HL-60/S4 treated with retinoic acid at 250 ng/mL for 4 days and 3 days (cell line): Measurements from ENCODE around the gene PTPRD.

Experiments
- in situ Hi-C: fragments of 300-500 bp; cut with MboI; formaldehyde crosslinking; loops from 2 replicates; pipeline ENCODE4 v1.7.0; 2022; ENCODE audit warnings: low sequenced_read_pairs

Gene PTPRD

DNA sequence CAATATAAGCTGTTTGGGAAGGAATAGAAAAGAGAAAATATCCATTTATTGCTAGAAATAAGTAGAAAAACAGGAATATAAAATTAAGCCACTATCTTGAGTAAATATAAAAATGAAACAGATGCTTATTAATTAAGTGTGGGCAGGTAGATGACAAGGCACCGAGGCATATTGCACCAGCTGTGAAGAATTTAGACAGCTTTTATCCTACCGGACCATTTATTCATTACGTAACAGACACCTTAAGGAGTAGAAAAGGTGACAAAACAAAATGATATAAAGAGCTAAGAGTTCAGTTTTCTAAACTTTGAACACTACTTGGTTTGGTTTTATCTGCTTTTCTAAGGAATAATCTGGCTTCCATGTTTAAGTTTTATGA lies 404.1 kb downstream of the PTPRD start:
- in situ Hi-C loops: no loop called here

- in situ Hi-C loops: no loop called here
Measured at GRCh38 chr9:10204276-10204675, 408.5 kb downstream of the PTPRD start.

DNA sequence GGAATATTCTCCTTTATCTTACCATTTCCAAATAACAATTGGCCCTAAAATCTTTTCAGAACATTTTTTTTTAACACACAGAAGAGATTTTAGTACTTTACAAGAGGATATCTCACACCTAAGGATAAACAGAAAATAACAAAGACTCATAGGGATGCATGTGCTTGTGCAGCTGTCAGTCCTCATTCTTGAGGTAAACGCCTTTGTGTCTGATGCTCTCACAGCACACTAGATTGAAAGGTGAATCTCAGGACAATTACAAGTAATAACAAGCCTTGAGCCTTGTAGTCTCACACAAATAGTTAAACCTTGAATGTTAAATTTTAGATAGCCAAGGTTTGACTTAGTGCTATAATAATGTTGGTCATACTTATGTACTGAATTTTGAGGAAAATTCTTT lies 439.2 kb downstream of the PTPRD start:
- in situ Hi-C loops: no loop called here

DNA sequence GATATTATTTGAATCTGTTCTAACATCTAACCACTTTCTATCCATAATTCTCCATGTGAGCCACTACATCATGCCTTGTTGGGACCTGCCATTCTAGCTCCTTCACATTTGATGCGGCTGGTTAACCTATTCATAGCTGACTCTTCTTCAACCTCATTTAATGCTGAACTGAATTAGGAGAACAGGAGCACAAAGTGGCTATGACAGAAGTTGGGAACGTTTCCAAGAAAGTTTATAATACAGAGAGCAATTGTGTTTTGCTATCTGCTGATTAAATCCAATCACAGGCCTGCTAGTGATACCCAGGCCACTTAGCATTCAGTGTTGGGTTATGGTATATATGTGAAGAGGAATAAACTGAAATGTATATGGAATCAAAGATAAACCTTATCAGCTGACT lies 440.3 kb downstream of the PTPRD start:
- in situ Hi-C loops: no loop called here

DNA sequence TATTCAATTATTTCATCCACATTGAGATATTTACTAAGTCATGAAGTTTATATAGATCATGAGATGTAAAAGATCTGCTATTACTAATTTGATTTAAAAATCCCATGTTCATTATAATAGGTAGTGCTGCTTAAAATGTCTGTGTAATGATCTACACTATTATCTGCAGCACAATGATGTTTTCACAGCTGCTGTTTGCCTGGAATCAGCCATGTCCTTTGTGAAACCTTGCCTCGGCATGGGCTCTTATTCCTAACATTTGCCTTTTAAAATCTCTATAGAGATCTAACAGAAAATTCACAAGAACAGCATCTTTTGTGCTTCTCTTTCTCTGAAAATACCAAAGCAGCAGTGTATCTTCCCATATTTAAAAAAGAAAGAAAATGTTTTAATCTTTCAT lies 444.6 kb downstream of the PTPRD start:
- in situ Hi-C loops: no loop called here

GRCh38 chr9:10148796-10149195 lies 464.0 kb downstream of the PTPRD start:
- in situ Hi-C loops: no loop called here

- in situ Hi-C loops: no loop called here
Measured at GRCh38 chr9:10146517-10147331, 466.1 kb downstream of the PTPRD start.

GRCh38 chr9:10144355-10144754 lies 468.4 kb downstream of the PTPRD start:
- in situ Hi-C loops: no loop called here

DNA sequence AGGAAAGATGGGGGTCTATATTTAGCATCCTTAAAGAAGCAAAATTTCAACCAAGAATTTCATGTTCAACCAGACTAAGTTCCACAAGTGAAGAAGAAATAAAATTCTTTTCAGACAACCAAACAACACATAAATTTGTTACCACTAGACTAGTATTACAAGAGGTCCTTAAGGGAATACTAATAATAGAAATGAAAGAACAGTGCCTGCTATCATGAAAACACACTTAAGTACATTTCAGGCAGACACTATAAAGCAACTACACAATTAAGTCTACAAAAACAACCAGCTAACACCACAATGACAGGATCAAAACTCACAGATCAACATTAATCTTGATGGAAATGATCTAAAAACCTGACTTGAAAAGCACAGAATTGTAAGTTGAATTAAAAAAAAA lies 477.2 kb downstream of the PTPRD start:
- in situ Hi-C loops: no loop called here

DNA sequence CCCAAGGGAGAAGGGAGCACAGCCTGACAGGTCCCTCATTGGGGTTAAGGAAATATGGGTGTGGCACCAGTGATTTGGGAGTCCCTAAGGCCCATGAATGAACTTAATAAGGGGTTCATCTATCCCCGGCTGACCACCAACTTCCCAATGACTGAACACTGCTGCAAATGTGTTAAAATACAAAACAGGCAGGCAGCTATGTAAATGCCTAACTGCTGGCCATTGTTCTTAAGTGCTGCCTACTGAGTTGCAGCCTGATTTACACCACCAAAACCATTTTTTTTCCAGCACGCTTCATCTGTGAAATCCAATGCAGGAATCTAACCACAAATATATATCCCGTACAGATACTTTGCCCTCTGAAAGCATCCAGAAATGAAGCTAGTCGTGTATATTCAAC lies 478.5 kb downstream of the PTPRD start:
- in situ Hi-C loops: no loop called here

DNA sequence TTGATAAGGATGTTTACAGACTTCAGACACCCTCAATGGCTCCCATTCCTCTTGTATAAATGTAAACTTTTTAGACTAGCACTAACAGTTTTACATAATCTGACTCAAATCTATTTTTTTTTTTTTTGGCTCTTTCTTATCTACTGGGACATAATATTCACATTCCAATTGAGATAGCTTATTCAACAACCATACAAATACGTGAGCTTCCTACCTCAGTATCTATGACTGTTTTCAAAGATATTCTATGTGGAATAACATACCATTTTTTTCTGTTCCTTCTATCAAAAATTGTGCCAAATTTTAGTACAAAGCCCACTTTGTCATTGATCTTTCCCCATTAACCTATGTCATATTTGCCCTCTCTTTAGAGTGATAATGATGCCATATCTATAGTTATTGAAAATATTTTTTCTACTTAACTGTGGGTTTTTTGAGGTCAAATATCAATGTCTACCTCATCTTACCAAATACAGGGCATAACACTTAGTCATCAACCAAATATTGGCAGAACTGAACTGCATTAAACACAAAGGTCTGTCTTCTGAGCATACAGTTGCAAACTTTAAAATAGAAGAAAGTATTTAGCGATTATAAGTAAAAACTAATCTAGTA lies 482.6 kb downstream of the PTPRD start:
- in situ Hi-C loops: no loop called here

GRCh38 chr9:10127867-10128266 lies 484.9 kb downstream of the PTPRD start:
- in situ Hi-C loops: no loop called here

- in situ Hi-C loops: no loop called here
Measured at GRCh38 chr9:10112798-10113197, 500.0 kb downstream of the PTPRD start.

DNA sequence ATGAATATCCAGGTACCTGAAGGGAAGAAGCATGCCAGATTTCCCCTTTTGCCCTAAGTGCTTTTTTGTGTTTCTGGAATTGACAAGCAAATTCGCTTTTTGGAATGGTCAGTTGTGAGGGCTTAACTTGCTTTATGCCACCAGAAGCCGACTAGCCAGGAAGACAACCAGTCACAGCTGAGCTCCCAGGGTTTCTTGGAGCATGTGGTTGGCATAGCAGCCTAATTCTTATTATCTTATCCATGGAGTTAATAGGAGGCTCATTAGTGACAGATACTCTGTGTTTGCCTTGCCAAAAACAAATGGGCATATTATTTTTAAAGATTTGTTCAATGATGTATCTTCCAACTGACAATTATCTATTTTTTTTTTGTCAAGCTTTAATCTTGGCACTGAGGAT lies 500.7 kb downstream of the PTPRD start:
- in situ Hi-C loops: no loop called here

DNA sequence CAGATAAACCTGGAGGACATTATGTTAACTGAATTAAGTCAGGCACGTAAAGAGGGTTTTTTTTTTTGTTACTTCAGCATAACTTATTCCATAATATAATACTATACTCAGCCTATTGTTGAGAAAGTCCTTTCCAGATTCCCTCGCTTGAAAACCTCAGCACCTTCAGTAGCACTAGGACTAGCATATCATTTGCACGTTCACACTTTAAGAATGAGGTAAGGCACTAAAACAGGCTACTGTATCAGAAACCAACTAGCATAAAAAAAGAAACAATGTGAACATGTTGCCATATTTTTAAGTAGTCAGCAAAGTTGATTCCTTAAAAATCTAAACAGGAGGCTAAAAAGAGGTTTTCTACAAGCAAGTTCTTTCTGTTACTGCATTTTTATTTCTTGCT lies 504.0 kb downstream of the PTPRD start:
- in situ Hi-C loops: no loop called here

- in situ Hi-C loops: no loop called here
Measured at GRCh38 chr9:10104774-10105173, 508.0 kb downstream of the PTPRD start.

DNA sequence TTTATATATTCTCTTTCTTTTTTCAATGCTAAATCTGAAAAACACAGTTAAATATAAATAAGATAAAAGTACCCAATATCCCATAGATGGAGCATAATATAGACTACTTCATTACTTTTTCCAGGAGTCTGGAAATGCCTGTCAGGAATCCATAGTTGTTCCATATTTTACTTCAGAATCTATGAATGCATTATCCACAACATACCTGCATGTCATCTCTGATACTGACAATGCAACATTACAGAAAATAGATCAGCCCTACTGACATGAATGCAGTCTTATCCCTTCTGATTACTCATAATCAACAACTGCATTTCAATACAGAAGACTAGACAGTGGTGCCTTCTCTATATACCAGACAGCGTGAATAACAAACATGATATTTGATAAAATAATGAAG lies 517.6 kb downstream of the PTPRD start:
- in situ Hi-C loops: no loop called here

- in situ Hi-C loops: no loop called here
Measured at GRCh38 chr9:10094563-10094962, 518.2 kb downstream of the PTPRD start.

- in situ Hi-C loops: no loop called here
Measured at GRCh38 chr9:10080012-10080411, 532.8 kb downstream of the PTPRD start.

DNA sequence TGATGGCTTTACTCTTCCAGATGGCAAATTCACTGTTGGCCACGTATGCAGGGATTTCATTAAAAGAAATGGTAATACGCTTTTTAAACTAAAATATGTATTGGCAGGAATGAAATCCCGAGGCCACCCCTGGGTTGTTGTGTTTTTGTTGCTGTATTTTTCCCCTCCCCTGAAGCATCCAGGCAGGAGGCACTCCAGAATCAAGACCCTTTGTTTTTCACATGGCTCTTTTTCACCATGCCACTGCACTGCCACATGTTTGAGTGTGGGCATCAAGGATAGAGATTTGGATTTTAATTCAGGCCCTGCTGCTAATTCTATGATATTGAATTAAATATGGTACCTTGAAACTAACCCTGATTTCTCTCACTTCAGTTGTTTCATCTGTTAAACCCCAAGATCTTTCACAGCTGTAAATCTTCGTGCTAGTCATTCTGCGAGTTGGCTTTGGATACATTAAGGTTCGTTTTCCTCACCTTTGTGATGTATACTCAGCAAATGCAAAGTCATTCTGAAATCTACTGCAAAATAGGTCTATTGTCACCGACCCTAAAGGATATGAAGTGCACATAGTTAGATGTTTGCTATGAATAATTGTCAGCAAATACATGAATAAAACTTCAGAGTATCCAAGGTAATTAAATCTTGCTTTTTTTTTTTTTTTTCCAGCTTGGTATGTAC lies 533.4 kb downstream of the PTPRD start:
- in situ Hi-C loops: no loop called here

- in situ Hi-C loops: no loop called here
Measured at GRCh38 chr9:10071579-10071978, 541.2 kb downstream of the PTPRD start.
